GM12878 (cell line): ENCODE data around the gene NPB. TPM values are rescaled to one million over a fixed set of nuclear protein-coding genes. Genes with fewer than 3 reads are reported as not detected.
A peak's percentile ranks its signal among the peaks of the same experiment; 100 is the strongest.

ENCODE experiments used
- ATAC-seq: fragments of 200-7000 bp; cut with Tn5 transposase; 3 replicates; pipeline ENCODE4 v1.9.1; 2020; ENCODE audit warnings: mild to moderate bottlenecking, moderate library complexity
- BruUV-seq: library from RNA; stranded (reverse); fragments of 400-500 nt; replicated peaks from 2 replicates; lab custom pipeline; 2021; lab: Mats Ljungman, UMichigan
- CTCF ChIA-PET: fragments of 300-600 bp; sonication (Branson Sonifier 250); formaldehyde crosslinking; extraction: SDS; loops from one replicate; lab custom pipeline; 2021; ENCODE audit warnings: inconsistent platforms; lab: Yijun Ruan, JAX
- POLR2A ChIA-PET: fragments of 350-600 bp; formaldehyde crosslinking; extraction: SDS; loops from one replicate; lab custom pipeline; 2021; ENCODE audit warnings: inconsistent platforms; lab: Charles Lee
- RAD21 ChIA-PET: fragments of 300-600 bp; sonication (Branson Sonifier 250); formaldehyde crosslinking; loops from one replicate; lab custom pipeline; 2023; ENCODE audit warnings: antibody characterized with exemption; ENCODE audit not compliant: unreplicated experiment; lab: Charles Lee
- SMC1A ChIA-PET: fragments of 300-600 bp; sonication (Branson Sonifier 250); formaldehyde crosslinking; loops from one replicate; lab custom pipeline; 2023; ENCODE audit not compliant: unreplicated experiment, uncharacterized antibody; lab: Charles Lee
- DNase-seq: peaks from one replicate; pipeline ENCODE4 v3.0.0-alpha.2; 2011; ENCODE audit warnings: low read depth, low spot score
- FAIRE-seq: peaks from 3 replicates; lab custom pipeline; 2011; peaks lifted over from hg19 to GRCh38; lab: Jason Lieb, UNC
- H2AFZ ChIP-seq: 2 replicates; pipeline ENCODE4 v1.6.0; 2011; ENCODE audit warnings: low read depth, low read length, control low read depth; ENCODE audit not compliant: control insufficient read depth
- H3K27ac ChIP-seq: 2 replicates; pipeline ENCODE4 v1.5.1; 2011; ENCODE audit warnings: control low read depth; ENCODE audit not compliant: control insufficient read depth, insufficient read depth
- H3K27me3 ChIP-seq, 2 experiments: replicated peaks in 1 of 2; 2 replicates each; pipeline versions ENCODE4 v1.6.0 to v1.6.1; 2011; ENCODE audit warnings: low read length in 1 of 2; ENCODE audit not compliant: control insufficient read depth in 2 of 2, insufficient read depth in 2 of 2
- H3K36me3 ChIP-seq, 2 experiments: 2 replicates each; pipeline ENCODE4 v1.5.1; 2011; ENCODE audit warnings: low read length in 1 of 2; ENCODE audit not compliant: control insufficient read depth in 2 of 2, insufficient read depth in 2 of 2
- H3K4me1 ChIP-seq: 2 replicates; pipeline ENCODE4 v1.6.1; 2011; ENCODE audit warnings: mild to moderate bottlenecking, low read length, moderate library complexity, mixed read lengths; ENCODE audit not compliant: control insufficient read depth, insufficient read depth
- H3K4me2 ChIP-seq: 2 replicates; pipeline ENCODE4 v1.6.0; 2011; ENCODE audit warnings: control low read depth; ENCODE audit not compliant: control insufficient read depth, insufficient read depth
- H3K4me3 ChIP-seq: fragments of 200-600 bp; sonication (generic); 2 replicates; pipeline ENCODE4 v1.5.1; 2016
- H3K79me2 ChIP-seq: 2 replicates; pipeline ENCODE4 v1.6.0; 2011; ENCODE audit warnings: low read length; ENCODE audit not compliant: control insufficient read depth, insufficient read depth
- H3K9ac ChIP-seq: 2 replicates; pipeline ENCODE4 v1.8.0; 2011; ENCODE audit warnings: low read length, control low read depth, mixed read lengths; ENCODE audit not compliant: control insufficient read depth, insufficient read depth
- H3K9me3 ChIP-seq: replicated peaks from 3 replicates; pipeline ENCODE4 v1.5.1; 2011; ENCODE audit warnings: mild to moderate bottlenecking, low read length; ENCODE audit not compliant: control insufficient read depth, insufficient read depth
- H4K20me1 ChIP-seq: 2 replicates; pipeline ENCODE4 v1.6.0; 2011; ENCODE audit not compliant: control insufficient read depth, insufficient read depth
- ASH2L ChIP-seq: fragments of 300-600, 200-600 bp; sonication (generic); IDR thresholded peaks from 2 replicates; pipeline ENCODE4 v1.6.1; 2017; ENCODE audit warnings: low read depth, mild to moderate bottlenecking, borderline replicate concordance
- EGR1 ChIP-seq, 2 experiments: IDR thresholded peaks; 1 replicate in 1 of 2; 2 replicates in 1 of 2; pipeline ENCODE4 v1.6.1; 2011 to 2012; ENCODE audit warnings: low read depth in 2 of 2, low read length in 2 of 2, borderline replicate concordance in 1 of 2, mild to moderate bottlenecking in 1 of 2, moderate library complexity in 1 of 2
- IKZF2 ChIP-seq, 2 experiments: fragments of 450-650 bp; IDR thresholded peaks; 2 replicates each; pipeline ENCODE4 v1.6.1; 2017; ENCODE audit warnings: mild to moderate bottlenecking in 2 of 2, moderate library complexity in 2 of 2
- IRF4 ChIP-seq: IDR thresholded peaks from 2 replicates; pipeline ENCODE4 v1.6.1; 2011; ENCODE audit warnings: low read depth, low read length
- NBN ChIP-seq: fragments of 450-650 bp; IDR thresholded peaks from 2 replicates; pipeline ENCODE4 v1.6.1; 2016
- NR2F1 ChIP-seq: fragments of 450-650 bp; conservative IDR thresholded peaks from 2 replicates; pipeline ENCODE4 v1.6.1; 2017; ENCODE audit warnings: mild to moderate bottlenecking
- PAX5 ChIP-seq: IDR thresholded peaks from 2 replicates; pipeline ENCODE4 v1.6.1; 2011; ENCODE audit warnings: low read depth, low read length, borderline replicate concordance
- PAX8 ChIP-seq: fragments of 450-650 bp; IDR thresholded peaks from 2 replicates; pipeline ENCODE4 v1.6.1; 2017; ENCODE audit warnings: mild to moderate bottlenecking, moderate library complexity
- POLR2AphosphoS5 ChIP-seq: IDR thresholded peaks from 2 replicates; pipeline ENCODE4 v1.6.1; 2011; ENCODE audit warnings: mild to moderate bottlenecking, low read length, inconsistent platforms
- PRDM15 ChIP-seq: fragments of 450-650 bp; formaldehyde crosslinking; IDR thresholded peaks from 2 replicates; pipeline ENCODE4 v1.4.0; 2020; ENCODE audit warnings: mild to moderate bottlenecking, moderate library complexity
- RELB ChIP-seq: fragments of 450-650 bp; IDR thresholded peaks from 2 replicates; pipeline ENCODE4 v1.6.1; 2017; ENCODE audit warnings: low read depth, mild to moderate bottlenecking, moderate library complexity
- SIN3A ChIP-seq: IDR thresholded peaks from 2 replicates; pipeline ENCODE4 v1.6.1; 2012; ENCODE audit warnings: low read depth, low read length, improper control_type of control experiment
- ZNF592 ChIP-seq: fragments of 450-650 bp; IDR thresholded peaks from 2 replicates; pipeline ENCODE4 v1.6.1; 2017; ENCODE audit warnings: mild to moderate bottlenecking, moderate library complexity
- WGBS: methylation state at CpG from one replicate; pipeline ENCODE4 v1.1.6; 2016; ENCODE audit warnings: low lambda C conversion rate; ENCODE audit not compliant: insufficient replicate concordance, insufficient coverage; ENCODE audit errors: missing lambda C conversion rate; 5-methylcytosine and 5-hydroxymethylcytosine counted together
- in situ Hi-C: fragments of 300-500 bp; cut with MboI; formaldehyde crosslinking; loops from 9 replicates; pipeline ENCODE4 v1.14.3; 2018; ENCODE audit warnings: mixed read lengths
- intact Hi-C: fragments of 100-400 bp; cut with micrococcal nuclease; formaldehyde crosslinking; loops from one replicate; pipeline ENCODE4 v1.14.2; 2022; ENCODE audit not compliant: unreplicated experiment
- polyA plus RNA-seq, 11 experiments: library from polyadenylated mRNA; depleted of rRNA in 4 of 11; unstranded in 6 of 11; stranded (reverse) in 5 of 11; fragments of >200 nt; fragmentation: Nextera tagmentation in 4 of 11; fragmentation: Illumina TruSeq in 1 of 11; extraction: Ambion mirVana in 4 of 11; extraction: Trizol in 1 of 11; gene quantifications; 1 replicate in 1 of 11; 2 replicates in 10 of 11; pipeline versions ENCODE4 v1.2.1 to v1.2.3, GENCODE V29; 2011 to 2016; ENCODE audit warnings: inconsistent platforms in 2 of 11, missing spikeins in 2 of 11, low read depth in 1 of 11
- total RNA-seq, 4 experiments: library from RNA; depleted of rRNA in 3 of 4; stranded (reverse); fragments of >200 nt in 3 of 4; fragmentation: Illumina TruSeq in 1 of 4; extraction: Trizol in 1 of 4; gene quantifications; 2 replicates each; pipeline versions ENCODE4 v1.2.1 to v1.2.3, GENCODE V29; 2013 to 2021

Gene NPB
- total and polyA plus RNA-seq, 10 of the 15 experiments (the other 5 are each of a cell fraction or from before 2014, with no cell fraction given): 0.03 to 0.40 (median 0.15) TPM; not detected in 2

GRCh38 chr17:81926451-81927151 lies 24.6 kb downstream of the NPB start:
- no peaks in the 10 kb centered on the region for H3K9me3 ChIP-seq
- ChIA-PET RAD21 (interaction anchor here (0.6 to 1.1 kb wide), 6 partner anchors 9 to 243 kb away, joined by 3 to 4 read pairs (median 3); partner anchors contain the start of gene ARL16), CTCF (interaction anchor here (1.2 to 2.1 kb wide), 5 partner anchors 10 to 93 kb away, joined by 3 to 9 read pairs (median 5); no protein-coding TSS in a partner anchor), SMC1A (interaction anchor here (1.5 kb wide), 1 partner anchor 9 kb away, joined by 6 read pairs; no protein-coding TSS in a partner anchor), POLR2A (interaction anchor here (0.5 to 2.0 kb wide), 6 partner anchors 10 to 257 kb away, joined by 3 to 8 read pairs (median 4); partner anchors contain the start of gene PYCR1)
- WGBS: 2% methylated on average over 35 of the region's 46 CpGs
- H3K9ac ChIP-seq: peak overlapping the region; percentile 85
- H3K27ac ChIP-seq: peak overlapping the region; percentile 71
- ATAC-seq (peak; percentile 38), DNase-seq (no peak), FAIRE-seq (peak; percentile 54)
- peak overlapping the region; percentile 97 for H3K4me2 ChIP-seq
- no peaks in the 10 kb centered on the region; the same call in 1 of the 2 replicates for H4K20me1 ChIP-seq
- H2AFZ ChIP-seq: peak overlapping the region; percentile 28
- H3K27me3 ChIP-seq: no peaks in the 10 kb centered on the region
- H3K79me2 ChIP-seq: peaks cover 39% of the 10 kb centered on the region
- H3K4me3 ChIP-seq: peak overlapping the region; percentile 83
- BruUV-seq: TSS peak; percentile 53
- H3K36me3 ChIP-seq: peaks cover 0 to 6% of the 10 kb centered on the region in 2 experiments; a peak in 2 of 4 replicates
- in situ Hi-C loops (no loop called here), intact Hi-C loops (loop anchor here (5.0 kb wide), 2 partner anchors 41 to 54 kb away; partner anchors contain the start of gene ARHGDIA)
- peaks cover 27% of the 10 kb centered on the region for H3K4me1 ChIP-seq
- peak in 1 of 2 experiments; percentile 36; a peak in 1 of 3 replicates for TF ChIP-seq EGR1 (IDR thresholded peaks at IDR 0.05; ENCODE audit: borderline replicate concordance in 1 of 2, low read depth in 2 of 2, low read length in 2 of 2)
- peak; percentile 20; the same call in 1 of the 2 replicates for TF ChIP-seq NBN
- no peak for TF ChIP-seq IRF4
- no peak for TF ChIP-seq POLR2AphosphoS5
- TF ChIP-seq ZNF592: no peak
- TF ChIP-seq PAX5: peak; percentile 46; the same call in 1 of the 2 replicates
- peak; percentile 45 to 46 for TF ChIP-seq IKZF2 (IDR thresholded peaks at IDR 0.05)
- no peak for TF ChIP-seq PRDM15
- no peak for TF ChIP-seq ASH2L
- TF ChIP-seq NR2F1: peak; percentile 98
- 0 out of 2 replicates have a peak, but pooled peaks have one; percentile 25 for TF ChIP-seq RELB
- TF ChIP-seq SIN3A: no peak
- TF ChIP-seq PAX8: no peak
